Parathyroid adenoma (tissue), 2 donors: ENCODE measurements around the gene PKNOX1.

Experiments
- H2AFZ ChIP-seq: fragments of 300-600 bp; sonication (generic); one replicate; pipeline ENCODE4 v1.7.0; 2017; ENCODE audit warnings: antibody characterized with exemption, mild to moderate bottlenecking
- H3K27ac ChIP-seq: fragments of 300-600 bp; sonication (generic); one replicate; pipeline ENCODE4 v1.7.0; 2017
- H3K27me3 ChIP-seq: fragments of 300-600 bp; sonication (generic); one replicate; pipeline ENCODE4 v1.7.0; 2017; ENCODE audit warnings: low read length; ENCODE audit not compliant: control insufficient read depth, insufficient read depth
- H3K36me3 ChIP-seq: fragments of 300-600 bp; sonication (generic); one replicate; pipeline ENCODE4 v1.7.0; 2017; ENCODE audit warnings: low read length; ENCODE audit not compliant: control insufficient read depth, insufficient read depth
- H3K4me1 ChIP-seq: fragments of 300-600 bp; sonication (generic); one replicate; pipeline ENCODE4 v1.7.0; 2017; ENCODE audit warnings: control low read depth
- H3K4me2 ChIP-seq: fragments of 300-600 bp; sonication (generic); one replicate; pipeline ENCODE4 v1.7.0; 2017; ENCODE audit warnings: low read length
- H3K4me3 ChIP-seq: fragments of 300-600 bp; sonication (generic); one replicate; pipeline ENCODE4 v1.7.0; 2017; ENCODE audit warnings: low read depth, low read length
- H3K79me2 ChIP-seq: fragments of 300-600 bp; sonication (generic); one replicate; pipeline ENCODE4 v1.7.0; 2017; ENCODE audit warnings: control low read depth
- H3K9ac ChIP-seq: fragments of 300-600 bp; sonication (generic); one replicate; pipeline ENCODE4 v1.7.0; 2017; ENCODE audit warnings: mild to moderate bottlenecking
- H3K9me3 ChIP-seq: fragments of 300-600 bp; sonication (generic); one replicate; pipeline ENCODE4 v1.7.0; 2017; ENCODE audit warnings: low read length; ENCODE audit not compliant: control insufficient read depth
- CTCF ChIP-seq: fragments of 300-600 bp; sonication (generic); IDR thresholded peaks from one replicate; pipeline ENCODE4 v1.7.0; 2017; ENCODE audit warnings: antibody characterized with exemption, mild to moderate bottlenecking
- donor health status: primary hyperparathyroidism.

The PKNOX1 gene

GRCh38 chr21:42971897-42972275 is 2.5 kb upstream of the PKNOX1 start:
- no peak overlapping the region for H3K4me2 ChIP-seq
- peak overlapping the region; percentile 32 for H3K27ac ChIP-seq

DNA sequence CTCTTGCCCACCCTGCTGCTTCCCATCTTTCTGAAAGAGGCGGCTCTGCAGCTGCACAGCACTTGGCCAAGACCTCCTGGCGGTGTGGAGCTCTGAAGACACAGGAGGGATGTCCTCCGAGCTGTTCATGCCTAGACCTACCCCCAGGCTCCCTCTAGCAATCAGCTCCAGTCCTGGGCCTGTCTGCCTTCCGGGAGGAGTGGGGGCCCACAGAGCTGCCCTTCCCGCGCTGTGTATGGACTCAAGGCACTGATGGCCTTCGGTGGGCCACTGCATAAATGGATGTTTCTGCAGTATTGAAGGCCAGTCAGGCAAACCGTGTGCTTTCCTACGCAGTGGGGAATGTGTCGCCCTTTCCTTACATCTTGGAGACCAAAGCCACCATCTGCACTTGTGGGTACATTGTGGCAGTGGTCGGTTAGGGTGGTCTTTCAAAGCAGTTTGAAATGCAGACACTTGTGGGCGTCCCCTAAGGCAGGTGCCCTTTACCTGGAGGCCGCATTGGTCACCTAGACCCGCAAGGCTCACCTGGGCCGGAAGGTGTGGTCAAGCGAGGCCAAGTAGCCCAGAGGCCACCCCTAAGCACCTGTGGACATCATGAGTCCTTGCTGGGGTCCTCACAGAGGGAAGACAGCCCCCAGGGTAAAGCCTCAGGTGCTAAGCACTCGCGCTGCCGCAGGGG is 912 bp upstream of the PKNOX1 start:
- H3K4me2 ChIP-seq, result peak overlapping the region; percentile 96
- H2AFZ ChIP-seq, result peak overlapping the region; percentile 98
- H3K9ac ChIP-seq, result no peak overlapping the region
- peak overlapping the region; percentile 82 for H3K27ac ChIP-seq
- H3K4me1 ChIP-seq, result no peaks in the 10 kb centered on the region
- peak overlapping the region; percentile 72 for H3K4me3 ChIP-seq
- H3K27me3 ChIP-seq, result no peaks in the 10 kb centered on the region
- no peak for TF ChIP-seq CTCF
- H3K9me3 ChIP-seq, result no peaks in the 10 kb centered on the region
- H3K36me3 ChIP-seq, result no peaks in the 10 kb centered on the region
- H3K79me2 ChIP-seq, result no peaks in the 10 kb centered on the region

More at GRCh38 chr21:42971897-42972275, 2.5 kb upstream of the PKNOX1 start:
- Histone ChIP-seq H3K9ac (no peak overlapping the region), H3K9me3 (no peaks in the 10 kb centered on the region), H3K79me2 (no peaks in the 10 kb centered on the region), H2AFZ (no peak overlapping the region), H3K36me3 (no peaks in the 10 kb centered on the region), H3K4me3 (no peak overlapping the region), H3K4me1 (no peaks in the 10 kb centered on the region), H3K27me3 (no peaks in the 10 kb centered on the region)
- TF ChIP-seq CTCF, result no peak

DNA sequence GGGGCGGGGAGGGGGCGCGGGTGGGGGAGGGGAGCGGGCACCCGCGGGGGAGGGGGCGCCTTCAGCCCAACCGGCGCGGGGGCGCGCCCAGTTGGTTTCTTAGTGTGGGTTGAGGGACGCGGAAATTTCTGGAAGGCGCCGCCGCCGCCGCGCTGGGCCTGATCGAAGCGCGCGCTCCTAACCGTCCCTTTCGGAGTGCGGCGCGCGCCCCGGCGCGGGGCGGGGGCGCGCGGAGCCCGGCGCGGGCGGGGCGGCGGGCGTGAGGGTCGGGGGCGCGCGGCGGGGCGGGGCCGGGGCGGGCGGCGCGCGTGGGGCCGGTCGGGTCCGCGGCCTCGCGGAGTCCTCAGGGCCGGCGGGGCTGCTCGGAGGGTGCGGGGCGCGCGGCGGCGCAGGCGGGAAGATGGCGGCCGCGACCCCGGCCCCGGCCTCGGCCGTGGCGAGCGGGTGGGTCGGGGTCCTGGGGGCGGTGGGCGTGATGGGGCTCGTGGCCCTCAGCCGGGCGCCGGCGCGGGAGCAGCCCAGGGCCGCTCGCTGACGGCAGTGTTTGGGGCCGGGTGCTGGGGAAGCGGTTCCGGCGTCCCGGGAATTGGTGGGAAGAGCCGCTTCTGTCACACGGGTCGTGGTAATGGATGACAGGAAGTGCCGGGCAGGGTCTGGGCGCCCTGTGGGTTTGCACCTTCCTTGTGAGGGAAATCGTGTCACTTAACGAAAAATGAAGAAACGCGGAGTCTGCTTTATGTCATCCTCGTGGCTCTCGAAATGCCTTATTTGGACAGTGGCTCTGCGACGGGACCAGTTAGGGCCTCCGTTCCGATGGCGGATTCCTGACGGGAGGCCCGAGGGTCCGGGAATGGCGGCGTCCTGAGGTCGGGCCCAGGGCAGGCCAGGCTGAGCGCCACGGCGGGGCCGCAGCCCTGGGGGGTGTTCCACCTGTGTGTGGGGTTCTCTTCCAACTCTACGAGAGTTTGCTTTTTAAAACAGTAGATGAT is 764 bp downstream of the PKNOX1 start:
- Histone ChIP-seq H3K9me3 (no peaks in the 10 kb centered on the region), H2AFZ (peak overlapping the region; percentile 70)

GRCh38 chr21:42975886-42976608 is 1.7 kb downstream of the PKNOX1 start:
- peak overlapping the region; percentile 67 for H3K4me3 ChIP-seq
- peak overlapping the region; percentile 28 for H3K9ac ChIP-seq
- no peaks in the 10 kb centered on the region for H3K4me1 ChIP-seq
- no peaks in the 10 kb centered on the region for H3K36me3 ChIP-seq
- TF ChIP-seq CTCF, result no peak
- H3K27ac ChIP-seq, result peak overlapping the region; percentile 89
- no peak overlapping the region for H2AFZ ChIP-seq
- peaks cover 8% of the 10 kb centered on the region for H3K79me2 ChIP-seq
- peak overlapping the region; percentile 48 for H3K4me2 ChIP-seq
- no peaks in the 10 kb centered on the region for H3K27me3 ChIP-seq
- no peaks in the 10 kb centered on the region for H3K9me3 ChIP-seq

More for the DNA sequence above, 764 bp downstream of the PKNOX1 start:
- Histone ChIP-seq H3K27me3 (no peaks in the 10 kb centered on the region), H3K27ac (peak overlapping the region; percentile 89), H3K4me3 (peak overlapping the region; percentile 67), H3K4me2 (peak overlapping the region; percentile 48), H3K9ac (peak overlapping the region; percentile 28), H3K79me2 (peaks cover 4% of the 10 kb centered on the region), H3K4me1 (no peaks in the 10 kb centered on the region), H3K36me3 (no peaks in the 10 kb centered on the region)
- TF ChIP-seq CTCF, result no peak
